NOMO-1 (cell line): ENCODE results near the gene MAN2C1.
"Not testable (repeated sequence)": the region's sequence is repeated elsewhere in the genome, so short reads cannot be mapped to it uniquely, and the experiment has no call there.

Experiments used
- DNase-seq, 2 experiments: peaks; one replicate each; lab custom pipeline; 2025; ENCODE audit not compliant: unreplicated experiment in 2 of 2; lab: John Stamatoyannopoulos, UW

Gene MAN2C1

GRCh38 chr15:75347222-75348033 is 21.0 kb downstream of the MAN2C1 start:
- DNase-seq = peak in 1 of 2 experiments; percentile 11

- DNase-seq = no peak
Measured at GRCh38 chr15:75346796-75347221, 21.6 kb downstream of the MAN2C1 start, which contains the start of gene NEIL1. NEIL1 (plus strand) TSS chr15:75347039; CDS start chr15:75348906, 1,867 bp downstream.

DNA sequence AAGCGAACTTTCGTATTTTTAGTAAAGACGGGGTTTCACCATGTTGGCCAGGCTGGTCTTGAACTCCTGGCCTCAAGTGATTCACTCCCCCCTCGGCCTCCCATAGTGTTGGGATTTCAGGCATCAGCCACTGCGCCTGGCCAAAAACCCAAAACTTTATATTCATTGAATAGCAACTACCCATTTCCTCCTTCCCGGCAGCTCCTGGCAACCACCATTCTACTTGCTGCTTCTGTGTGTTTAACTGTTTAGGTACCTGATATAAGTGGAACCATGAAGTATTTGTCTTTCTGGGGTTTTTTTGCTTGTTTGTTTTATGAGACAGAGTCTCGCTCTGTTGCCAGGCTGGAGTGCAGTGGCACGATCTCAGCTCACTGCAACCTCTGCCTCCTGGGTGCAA is 24.5 kb downstream of the MAN2C1 start:
- DNase-seq = peak in 1 of 2 experiments; percentile 5

DNA sequence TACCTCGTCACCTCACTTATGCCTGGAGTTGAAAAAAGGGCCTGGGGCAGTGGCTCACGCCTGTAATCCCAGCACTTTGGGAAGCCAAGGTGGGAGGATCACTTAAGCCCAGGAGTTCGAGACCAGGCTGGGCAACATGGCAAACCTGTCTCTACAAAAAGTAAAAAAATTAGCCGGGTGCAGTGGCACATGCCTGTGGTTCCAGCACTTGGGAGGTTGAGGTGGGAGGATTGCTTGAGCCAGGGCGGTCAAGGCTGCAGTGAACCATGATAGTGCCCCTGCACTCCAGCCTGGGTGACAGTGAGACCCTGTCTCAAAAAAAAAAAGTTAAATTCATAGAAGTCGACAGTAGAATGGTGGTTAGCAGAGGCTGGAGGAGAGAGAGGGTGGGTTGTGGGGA is 26.2 kb downstream of the MAN2C1 start:
- no peak for DNase-seq

DNA sequence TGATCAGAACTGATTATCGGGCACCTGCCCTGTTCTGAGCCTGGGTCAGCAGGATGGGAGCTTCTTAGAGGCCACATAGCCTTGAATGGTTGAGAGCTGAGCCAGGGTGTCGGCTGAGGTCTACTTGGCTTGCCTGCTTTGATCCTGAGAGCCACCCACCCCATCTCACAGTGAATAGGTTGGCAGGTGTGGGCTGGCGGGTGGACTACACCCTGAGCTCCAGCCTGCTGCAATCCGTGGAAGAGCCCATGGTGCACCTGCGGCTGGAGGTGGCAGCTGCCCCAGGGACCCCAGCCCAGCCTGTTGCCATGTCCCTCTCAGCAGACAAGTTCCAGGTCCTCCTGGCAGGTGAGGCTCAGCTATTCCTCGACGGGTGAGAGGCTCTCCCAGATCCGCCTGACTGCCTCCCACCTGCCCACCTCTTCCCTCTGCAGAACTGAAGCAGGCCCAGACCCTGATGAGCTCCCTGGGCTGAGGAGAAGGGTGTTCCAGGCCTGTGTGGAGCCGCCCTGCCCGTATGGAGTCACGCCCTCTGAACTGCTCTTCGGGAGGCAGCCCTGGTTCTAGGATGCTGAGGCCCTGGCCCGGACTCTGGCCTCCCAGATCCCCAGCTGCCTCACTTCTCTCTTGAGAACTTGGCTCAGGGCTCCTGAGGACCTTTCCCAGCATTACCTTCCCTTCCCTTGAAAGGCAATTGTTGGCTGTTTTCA is 28.7 kb downstream of the MAN2C1 start:
- DNase-seq = no peak

GRCh38 chr15:75338661-75339240 is 29.7 kb downstream of the MAN2C1 start:
- no peak for DNase-seq

- DNase-seq = peak; percentile 71 to 77
Measured at GRCh38 chr15:75335705-75336355, 32.6 kb downstream of the MAN2C1 start, which contains the start of gene COMMD4. COMMD4 (plus strand) TSS chr15:75336063; CDS start chr15:75336090, 27 bp downstream.

DNA sequence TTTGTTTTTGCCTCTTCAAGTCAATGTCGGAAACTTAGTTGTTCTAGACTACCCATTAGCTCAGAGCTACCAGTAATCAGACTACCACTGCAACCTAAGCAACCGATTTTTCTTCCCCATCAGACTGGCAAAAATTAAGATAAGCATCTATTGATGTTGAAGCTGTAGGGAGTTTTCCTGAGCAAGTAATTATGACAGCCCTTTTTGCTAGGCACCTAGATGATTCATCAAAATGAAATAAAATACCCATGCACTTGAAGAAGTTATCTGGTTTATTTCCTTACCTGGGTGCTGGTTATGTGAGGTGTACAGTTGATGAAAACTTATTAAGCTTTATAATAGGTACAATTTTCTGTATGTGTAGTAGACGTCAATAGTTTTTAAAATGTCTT is 33.1 kb downstream of the MAN2C1 start:
- DNase-seq = peak in 1 of 2 experiments; percentile 26

DNA sequence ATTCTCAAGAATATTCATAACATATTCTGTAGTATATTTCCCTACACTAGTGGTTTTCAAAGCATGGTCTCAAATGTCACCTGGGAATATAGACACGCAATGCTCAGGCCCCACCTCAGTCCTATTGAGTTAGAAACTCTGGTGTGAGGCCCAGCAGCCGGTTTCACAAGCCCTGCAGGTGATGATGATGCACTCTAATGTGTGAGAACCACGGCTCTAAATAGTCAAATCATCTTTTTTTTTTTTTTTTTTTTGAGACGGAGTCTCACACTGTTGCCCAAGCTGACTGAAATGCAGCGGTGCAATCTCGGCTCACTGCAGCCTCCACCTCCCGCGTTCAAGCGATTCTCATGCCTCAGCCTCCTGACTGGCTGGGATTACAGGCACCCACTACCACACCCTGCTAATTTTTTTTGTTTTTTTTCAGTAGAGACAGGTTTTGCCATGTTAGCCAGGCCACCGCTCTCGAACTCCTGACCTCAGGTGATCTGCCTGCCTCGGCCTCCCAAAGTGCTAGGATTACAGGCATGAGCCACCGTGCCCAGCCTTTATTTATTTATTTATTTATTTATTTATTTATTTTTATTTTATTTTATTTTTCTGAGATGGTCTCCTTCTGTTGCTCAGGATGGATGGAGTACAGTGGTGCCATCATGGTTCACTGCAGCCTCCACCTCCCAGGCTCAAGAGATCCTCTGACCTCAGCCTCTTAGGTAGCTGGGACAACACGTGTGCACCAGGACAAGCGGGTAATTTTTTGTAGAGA is 34.6 kb downstream of the MAN2C1 start:
- not testable (repeated sequence) for DNase-seq

DNA sequence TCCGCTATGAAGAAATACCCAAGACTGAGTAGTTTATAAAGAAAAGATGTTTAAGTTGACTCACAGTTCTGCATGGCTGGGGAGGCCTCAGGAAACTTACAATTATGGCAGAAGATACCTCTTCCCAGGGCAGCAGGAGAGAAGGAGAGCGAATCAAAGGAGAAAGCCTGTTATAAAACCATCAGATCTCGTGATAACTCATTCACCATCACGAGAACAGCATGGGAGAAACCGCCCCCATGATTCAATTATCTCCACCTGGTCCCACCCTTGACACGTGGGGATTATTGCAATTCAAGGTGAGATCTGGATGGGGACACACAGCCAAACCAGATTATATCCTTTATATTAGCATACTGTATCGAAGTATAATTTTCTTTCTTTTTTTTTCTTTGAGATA is 36.3 kb downstream of the MAN2C1 start:
- not testable (repeated sequence) for DNase-seq

- DNase-seq = no peak
Measured at GRCh38 chr15:75329571-75329970, 38.8 kb downstream of the MAN2C1 start.

DNA sequence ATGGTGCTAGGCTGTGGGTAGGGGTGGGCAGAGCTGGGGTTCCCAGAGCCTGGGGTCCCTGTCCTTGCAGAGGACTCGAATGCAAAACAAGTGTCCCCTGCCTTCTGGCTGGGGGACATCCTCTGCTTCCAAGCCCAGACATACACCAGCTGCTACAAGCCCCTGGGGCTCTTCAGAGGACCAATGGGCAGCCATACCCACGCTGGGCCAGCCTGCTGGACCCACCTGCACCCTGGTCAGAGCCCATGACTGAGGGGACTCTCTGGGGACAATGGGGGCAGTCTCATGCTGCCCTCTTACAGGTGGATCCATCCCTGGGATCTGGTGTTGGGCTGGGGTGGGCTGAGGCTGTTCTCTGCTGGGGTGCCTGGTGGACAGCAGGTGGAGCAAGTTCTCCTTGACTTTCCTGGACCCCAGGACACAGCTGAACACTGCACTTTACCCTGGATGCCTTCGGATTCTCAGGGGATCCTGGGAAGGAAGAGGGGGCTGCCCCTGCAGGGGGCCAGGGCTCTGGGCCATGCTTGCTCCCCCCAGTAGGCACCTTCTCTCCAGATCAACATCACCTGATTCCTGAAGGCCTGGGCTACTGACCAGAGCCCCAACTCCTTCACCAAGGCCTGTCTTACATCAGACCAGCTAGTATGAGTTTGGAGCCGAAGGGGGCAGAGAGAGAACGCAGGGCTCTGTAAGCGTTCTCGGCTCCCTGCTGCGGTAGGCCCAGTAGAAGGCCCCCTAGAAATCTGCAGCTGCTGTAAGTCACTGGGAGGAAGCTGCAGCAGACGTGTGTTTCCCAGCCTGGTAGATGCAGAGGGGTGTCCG is 39.7 kb downstream of the MAN2C1 start:
- DNase-seq = no peak

- DNase-seq = no peak
Measured at GRCh38 chr15:75327491-75327890, 40.9 kb downstream of the MAN2C1 start.

- DNase-seq = no peak
Measured at GRCh38 chr15:75327005-75327404, 41.4 kb downstream of the MAN2C1 start.

GRCh38 chr15:75325922-75326321 is 42.5 kb downstream of the MAN2C1 start:
- no peak for DNase-seq

DNA sequence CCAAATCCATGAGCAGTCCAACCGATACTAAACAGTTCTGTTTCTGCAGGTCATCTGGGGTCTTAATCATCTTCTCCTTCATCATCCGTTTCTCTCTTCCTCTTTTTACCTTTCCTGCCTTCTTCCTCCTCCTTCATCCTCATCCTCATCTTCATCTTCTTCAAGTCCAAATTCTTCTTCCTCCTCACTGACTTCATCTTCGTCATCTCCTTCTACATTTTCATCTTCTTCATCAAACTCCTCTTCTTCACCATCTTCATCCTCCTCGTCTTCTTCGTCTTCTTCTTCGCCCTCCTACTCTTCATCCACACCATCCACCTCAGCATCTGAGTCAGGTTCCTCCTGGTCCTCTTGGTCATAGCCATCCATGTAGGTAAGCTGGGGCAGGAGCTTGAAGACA is 46.7 kb downstream of the MAN2C1 start:
- DNase-seq = no peak

DNA sequence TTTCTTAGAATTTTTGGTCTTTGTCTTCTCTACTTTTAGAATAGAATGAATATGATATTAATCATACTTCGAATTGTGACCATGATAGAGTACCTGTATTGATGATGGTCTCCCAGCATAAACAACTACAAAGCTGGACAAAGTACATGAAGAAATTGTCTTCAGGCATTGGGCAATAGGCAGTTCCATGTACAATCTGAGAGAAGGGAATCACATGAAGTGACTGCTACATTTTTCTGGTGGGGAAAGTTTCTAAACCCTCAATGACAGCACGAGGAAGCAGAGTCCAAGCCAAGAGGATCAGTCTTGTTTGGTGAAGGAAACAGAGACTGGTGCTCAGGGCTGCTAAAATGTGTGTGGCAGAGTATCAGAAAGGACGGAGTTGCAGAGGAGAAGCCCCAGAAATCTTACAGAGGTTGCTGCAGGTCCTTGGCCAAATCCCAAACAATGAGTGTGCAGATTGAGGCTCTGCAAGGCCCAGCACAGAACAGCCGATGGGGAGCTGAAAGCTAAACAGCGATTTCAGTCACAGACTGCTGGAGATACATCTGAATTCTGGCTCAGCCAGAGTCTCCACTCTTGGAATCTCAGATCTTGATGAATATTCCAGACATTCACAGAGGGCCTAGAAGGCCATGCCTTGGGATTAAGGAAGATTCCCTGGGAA is 49.0 kb downstream of the MAN2C1 start:
- not testable (repeated sequence) for DNase-seq

DNA sequence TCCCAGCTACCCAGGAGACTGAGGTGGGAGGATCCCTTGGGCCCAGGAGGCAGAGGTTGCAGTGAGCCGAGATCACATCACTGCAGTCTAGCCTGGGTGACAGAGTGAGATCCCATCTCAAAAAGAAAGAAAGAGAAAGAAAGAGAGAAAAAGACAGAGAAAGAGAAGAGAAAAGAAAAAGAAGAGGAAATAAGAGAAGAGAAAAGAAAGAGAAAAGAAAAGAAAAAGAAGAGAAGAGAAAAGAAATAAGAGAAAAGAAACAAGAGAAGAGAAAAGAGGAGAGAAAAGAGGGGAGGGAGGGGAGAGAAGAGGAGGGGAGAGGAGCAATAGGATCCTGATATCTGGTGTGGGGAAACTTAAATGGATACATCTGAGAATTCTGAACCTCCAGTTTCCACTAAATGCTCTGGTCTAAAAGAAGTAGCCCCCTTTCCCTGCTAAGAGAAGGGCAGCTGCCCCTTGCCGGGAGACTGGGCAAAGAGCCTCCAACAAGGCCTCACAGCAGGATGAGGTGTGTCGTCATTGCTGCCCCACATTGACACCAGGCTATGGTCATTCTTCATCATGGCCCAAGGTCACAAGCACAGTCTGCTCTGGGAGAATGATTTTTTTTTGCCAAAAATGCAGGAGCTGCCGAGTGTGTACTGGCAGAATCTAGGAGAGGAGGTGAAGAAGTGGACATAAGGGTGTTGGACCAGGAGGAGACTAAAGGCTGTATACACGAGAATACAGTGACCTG is 53.7 kb downstream of the MAN2C1 start:
- DNase-seq = no peak
